Measurements from ENCODE around the gene RSAD2.

RSAD2 gene

GRCh38 chr2:6920743-6921064 lies 43.1 kb downstream of the RSAD2 start:
- H3K4me3 ChIP-seq (ENCODE audit: low read length) = no peak overlapping the region
- no peak overlapping the region for H3K9ac ChIP-seq (ENCODE audit: low read depth, low read length)
- 91% methylated on average over 3 of the region's 4 CpGs for WGBS
- H3K27me3 ChIP-seq (ENCODE audit: insufficient read depth, low read length) = peaks cover 19% of the 10 kb centered on the region
- no peaks in the 10 kb centered on the region for H3K9me3 ChIP-seq (ENCODE audit: insufficient read depth, low read depth, low read length)
- H3K27ac ChIP-seq (ENCODE audit: low read depth, low read length) = no peak overlapping the region
- peaks cover under 1% of the 10 kb centered on the region for H3K4me1 ChIP-seq (ENCODE audit: insufficient read depth, low read length)
- H3K36me3 ChIP-seq (ENCODE audit: insufficient read depth, low read length) = no peaks in the 10 kb centered on the region

- no peaks in the 10 kb centered on the region for H3K36me3 ChIP-seq (ENCODE audit: insufficient read depth, low read length)
- no peaks in the 10 kb centered on the region for H3K4me1 ChIP-seq (ENCODE audit: insufficient read depth, low read length)
- peaks cover 13% of the 10 kb centered on the region for H3K27me3 ChIP-seq (ENCODE audit: insufficient read depth, low read length)
- H3K4me3 ChIP-seq (ENCODE audit: low read length) = no peak overlapping the region
- H3K27ac ChIP-seq (ENCODE audit: low read depth, low read length) = no peak overlapping the region
- H3K9ac ChIP-seq (ENCODE audit: low read depth, low read length) = no peak overlapping the region
- 80% methylated on average over 11 of the region's 11 CpGs for WGBS
- no peaks in the 10 kb centered on the region for H3K9me3 ChIP-seq (ENCODE audit: insufficient read depth, low read depth, low read length)
Measured at GRCh38 chr2:6921321-6921922, 43.8 kb downstream of the RSAD2 start.

DNA sequence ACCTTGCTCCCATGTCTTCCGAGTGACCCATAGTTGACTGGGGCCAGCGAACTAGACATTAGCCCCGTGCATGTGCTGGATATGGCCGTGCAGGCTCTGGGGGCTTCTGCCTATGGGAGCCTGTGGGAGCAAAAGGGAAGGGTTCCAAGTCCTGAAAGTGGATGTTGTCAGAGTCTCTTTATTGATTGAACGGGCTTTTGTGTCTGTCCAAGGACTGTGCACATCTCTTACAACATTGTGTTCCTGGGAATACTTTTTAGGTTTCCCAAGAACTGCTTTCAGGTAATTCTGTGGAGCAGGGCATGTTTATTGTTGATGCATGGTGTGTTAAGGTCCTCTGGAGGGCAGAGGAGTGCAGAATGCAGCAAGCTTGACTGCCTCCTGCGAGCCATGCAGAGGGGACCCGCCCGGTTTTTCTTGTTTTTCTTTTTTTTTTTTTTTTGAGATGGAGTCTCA lies 44.7 kb downstream of the RSAD2 start:
- Histone ChIP-seq H3K36me3 (ENCODE audit: insufficient read depth, low read length) (no peaks in the 10 kb centered on the region), H3K9ac (ENCODE audit: low read depth, low read length) (no peak overlapping the region), H3K9me3 (ENCODE audit: insufficient read depth, low read depth, low read length) (no peaks in the 10 kb centered on the region), H3K27ac (ENCODE audit: low read depth, low read length) (no peak overlapping the region), H3K27me3 (ENCODE audit: insufficient read depth, low read length) (peaks cover 6% of the 10 kb centered on the region), H3K4me3 (ENCODE audit: low read length) (no peak overlapping the region), H3K4me1 (ENCODE audit: insufficient read depth, low read length) (no peaks in the 10 kb centered on the region)
- 82% methylated on average over 8 of the region's 8 CpGs for WGBS

DNA sequence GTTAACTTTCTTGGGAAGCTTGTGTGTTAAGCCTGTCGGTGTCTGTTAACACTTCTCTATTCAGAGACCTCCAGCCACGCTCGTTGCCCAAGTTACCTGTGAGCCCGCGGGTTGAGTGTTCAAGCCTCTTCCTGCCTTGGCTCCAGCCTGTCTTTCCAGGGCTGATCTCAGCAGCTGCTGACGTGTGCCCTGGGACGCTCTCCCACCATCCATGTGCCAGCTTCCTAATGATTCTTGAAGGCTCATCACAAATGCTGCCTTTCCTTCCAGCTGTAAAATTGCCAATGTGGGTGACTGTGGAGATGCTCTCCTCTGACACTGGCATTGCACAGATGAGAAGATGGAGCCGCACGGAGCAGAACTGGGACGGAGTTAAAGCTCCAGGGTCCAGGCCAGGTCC lies 45.7 kb downstream of the RSAD2 start:
- Histone ChIP-seq H3K4me1 (ENCODE audit: insufficient read depth, low read length) (no peaks in the 10 kb centered on the region), H3K9me3 (ENCODE audit: insufficient read depth, low read depth, low read length) (no peaks in the 10 kb centered on the region), H3K27me3 (ENCODE audit: insufficient read depth, low read length) (peaks cover under 1% of the 10 kb centered on the region; the same call in 1 of the 2 replicates), H3K27ac (ENCODE audit: low read depth, low read length) (no peak overlapping the region), H3K4me3 (ENCODE audit: low read length) (no peak overlapping the region), H3K9ac (ENCODE audit: low read depth, low read length) (no peak overlapping the region), H3K36me3 (ENCODE audit: insufficient read depth, low read length) (no peaks in the 10 kb centered on the region)
- 85% methylated on average over 10 of the region's 10 CpGs for WGBS

DNA sequence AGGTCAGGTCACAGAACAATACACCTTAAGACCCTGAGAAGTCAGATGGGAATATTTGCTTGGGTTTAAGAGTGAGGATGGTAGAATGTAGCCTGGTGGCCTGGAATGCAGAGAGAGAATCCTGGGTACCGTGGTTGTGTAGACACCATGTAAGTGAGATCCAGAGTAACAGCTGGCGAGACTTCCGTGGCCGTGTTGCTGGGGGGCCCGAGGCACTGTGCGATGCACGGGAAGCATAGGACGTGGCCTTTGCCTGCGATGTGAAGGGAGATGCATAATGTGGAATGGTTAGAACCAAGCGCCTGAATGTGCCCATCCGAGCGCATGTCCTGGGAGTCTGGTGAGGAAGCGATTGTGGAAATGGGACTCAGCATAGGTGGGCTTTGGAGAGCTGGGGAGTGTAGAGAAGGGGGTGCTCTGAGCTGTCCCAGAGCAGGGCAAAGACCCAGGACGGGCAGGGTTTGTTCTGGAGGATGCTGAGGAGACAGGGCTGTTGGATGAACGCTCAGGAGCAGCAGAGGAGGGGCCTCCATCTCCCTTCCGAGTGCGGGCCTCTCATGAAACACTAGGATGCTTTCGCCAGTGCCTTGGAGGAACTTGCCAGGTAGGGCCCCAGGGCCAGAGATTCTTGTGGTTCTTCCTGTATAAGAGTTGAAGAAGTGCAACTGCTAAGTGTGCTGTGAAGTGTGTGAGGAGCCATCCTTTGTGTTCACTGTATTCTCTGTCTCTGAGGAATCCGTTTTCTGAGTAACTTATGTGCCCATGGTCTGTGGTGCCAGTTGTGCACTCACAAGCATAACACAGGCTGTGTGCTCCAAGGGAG lies 46.7 kb downstream of the RSAD2 start:
- 94% methylated on average over 19 of the region's 19 CpGs for WGBS
- H3K36me3 ChIP-seq (ENCODE audit: insufficient read depth, low read length) = no peaks in the 10 kb centered on the region
- H3K27me3 ChIP-seq (ENCODE audit: insufficient read depth, low read length) = no peaks in the 10 kb centered on the region
- no peaks in the 10 kb centered on the region for H3K9me3 ChIP-seq (ENCODE audit: insufficient read depth, low read depth, low read length)
- no peak overlapping the region for H3K27ac ChIP-seq (ENCODE audit: low read depth, low read length)
- H3K4me1 ChIP-seq (ENCODE audit: insufficient read depth, low read length) = no peaks in the 10 kb centered on the region
- H3K9ac ChIP-seq (ENCODE audit: low read depth, low read length) = no peak overlapping the region
- no peak overlapping the region for H3K4me3 ChIP-seq (ENCODE audit: low read length)

DNA sequence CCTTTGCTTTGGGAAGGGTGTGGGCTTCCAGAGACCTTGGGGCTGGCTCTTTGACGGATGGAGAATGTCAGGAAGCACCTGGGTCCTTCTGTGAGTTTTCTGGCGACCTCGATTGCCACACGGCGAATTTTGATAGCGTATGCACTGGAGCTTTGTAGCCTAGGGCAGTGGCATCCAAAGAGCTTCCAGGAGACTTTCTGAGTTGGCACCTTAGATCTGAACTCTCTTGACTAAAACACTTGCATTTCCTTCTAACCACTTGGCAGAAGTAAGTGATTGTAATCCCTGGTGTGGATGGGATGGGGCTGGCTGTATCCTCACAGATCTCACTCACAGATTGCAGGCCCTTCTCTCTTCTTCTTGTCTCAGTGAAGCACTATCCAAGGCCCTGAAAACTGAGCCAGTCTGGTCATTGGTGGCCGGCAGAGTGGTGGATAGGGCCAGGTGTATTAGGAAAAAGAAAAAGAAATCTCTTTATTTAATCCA lies 47.4 kb downstream of the RSAD2 start:
- Histone ChIP-seq H3K4me3 (ENCODE audit: low read length) (no peak overlapping the region), H3K27me3 (ENCODE audit: insufficient read depth, low read length) (no peaks in the 10 kb centered on the region), H3K9ac (ENCODE audit: low read depth, low read length) (no peak overlapping the region), H3K27ac (ENCODE audit: low read depth, low read length) (no peak overlapping the region), H3K9me3 (ENCODE audit: insufficient read depth, low read depth, low read length) (no peaks in the 10 kb centered on the region), H3K4me1 (ENCODE audit: insufficient read depth, low read length) (no peaks in the 10 kb centered on the region), H3K36me3 (ENCODE audit: insufficient read depth, low read length) (no peaks in the 10 kb centered on the region)
- WGBS = 95% methylated on average over 6 of the region's 7 CpGs

GRCh38 chr2:6926071-6926732 lies 48.6 kb downstream of the RSAD2 start:
- Histone ChIP-seq H3K27me3 (ENCODE audit: insufficient read depth, low read length) (no peaks in the 10 kb centered on the region), H3K4me3 (ENCODE audit: low read length) (no peak overlapping the region), H3K9me3 (ENCODE audit: insufficient read depth, low read depth, low read length) (no peaks in the 10 kb centered on the region), H3K9ac (ENCODE audit: low read depth, low read length) (no peak overlapping the region), H3K4me1 (ENCODE audit: insufficient read depth, low read length) (peaks cover 4% of the 10 kb centered on the region; the same call in 1 of the 2 replicates), H3K36me3 (ENCODE audit: insufficient read depth, low read length) (no peaks in the 10 kb centered on the region), H3K27ac (ENCODE audit: low read depth, low read length) (no peak overlapping the region)
- 93% methylated on average over 14 of the region's 14 CpGs for WGBS

DNA sequence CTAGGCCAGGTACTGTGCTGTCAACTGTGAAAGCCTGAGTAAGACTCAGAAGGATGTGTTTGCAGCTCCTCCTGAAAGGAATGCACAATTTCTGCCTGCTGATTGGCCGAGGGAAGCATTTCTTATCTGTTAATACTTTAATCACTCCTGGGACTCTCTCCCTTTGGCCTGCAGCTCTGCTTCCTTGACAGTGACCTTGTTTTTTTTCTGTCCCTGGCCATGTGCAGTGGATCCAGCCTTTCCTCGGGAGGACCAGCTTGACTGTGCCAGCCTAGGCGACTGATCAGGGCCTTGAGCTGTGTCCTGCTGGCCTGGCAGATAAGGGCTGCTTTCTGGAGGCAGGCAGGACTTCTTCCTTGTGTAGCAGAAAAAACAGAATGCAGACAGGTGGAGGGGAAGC lies 49.6 kb downstream of the RSAD2 start:
- Histone ChIP-seq H3K27me3 (ENCODE audit: insufficient read depth, low read length) (no peaks in the 10 kb centered on the region), H3K36me3 (ENCODE audit: insufficient read depth, low read length) (no peaks in the 10 kb centered on the region), H3K9ac (ENCODE audit: low read depth, low read length) (no peak overlapping the region), H3K27ac (ENCODE audit: low read depth, low read length) (no peak overlapping the region), H3K4me1 (ENCODE audit: insufficient read depth, low read length) (peaks cover 14% of the 10 kb centered on the region; the same call in 1 of the 2 replicates), H3K4me3 (ENCODE audit: low read length) (no peak overlapping the region), H3K9me3 (ENCODE audit: insufficient read depth, low read depth, low read length) (no peaks in the 10 kb centered on the region)
- 74% methylated on average over 3 of the region's 3 CpGs for WGBS

- H3K27me3 ChIP-seq (ENCODE audit: insufficient read depth, low read length) = no peaks in the 10 kb centered on the region
- no peak overlapping the region for H3K4me3 ChIP-seq (ENCODE audit: low read length)
- H3K9ac ChIP-seq (ENCODE audit: low read depth, low read length) = no peak overlapping the region
- no peak overlapping the region for H3K27ac ChIP-seq (ENCODE audit: low read depth, low read length)
- 91% methylated on average over 3 of the region's 3 CpGs for WGBS
- H3K9me3 ChIP-seq (ENCODE audit: insufficient read depth, low read depth, low read length) = no peaks in the 10 kb centered on the region
- peaks cover 18% of the 10 kb centered on the region; the same call in 1 of the 2 replicates for H3K4me1 ChIP-seq (ENCODE audit: insufficient read depth, low read length)
- no peaks in the 10 kb centered on the region for H3K36me3 ChIP-seq (ENCODE audit: insufficient read depth, low read length)
Measured at GRCh38 chr2:6927753-6928152, 50.2 kb downstream of the RSAD2 start.

DNA sequence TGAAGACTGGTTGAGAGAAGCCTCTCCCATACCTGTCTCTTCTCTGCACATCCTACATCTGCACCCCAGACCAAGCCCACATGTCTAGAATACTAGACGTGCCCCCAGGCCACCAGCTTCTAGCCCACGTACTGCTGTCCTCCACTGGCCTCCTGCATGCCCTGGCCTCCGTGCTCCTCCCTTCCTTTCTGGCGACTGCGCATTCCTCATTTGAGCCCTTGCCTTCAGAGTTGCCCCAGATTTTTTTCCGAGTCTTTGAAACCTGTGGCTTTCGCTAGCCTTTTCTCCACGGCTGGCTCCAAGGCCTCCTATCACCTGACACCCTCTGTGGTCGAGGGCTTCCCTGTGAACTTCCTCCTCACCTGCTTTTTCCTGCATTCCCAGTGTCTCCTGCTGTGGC lies 50.9 kb downstream of the RSAD2 start:
- WGBS = 86% methylated on average over 9 of the region's 9 CpGs
- Histone ChIP-seq H3K4me3 (ENCODE audit: low read length) (no peak overlapping the region), H3K27me3 (ENCODE audit: insufficient read depth, low read length) (no peaks in the 10 kb centered on the region), H3K9ac (ENCODE audit: low read depth, low read length) (no peak overlapping the region), H3K27ac (ENCODE audit: low read depth, low read length) (no peak overlapping the region), H3K9me3 (ENCODE audit: insufficient read depth, low read depth, low read length) (no peaks in the 10 kb centered on the region), H3K36me3 (ENCODE audit: insufficient read depth, low read length) (no peaks in the 10 kb centered on the region), H3K4me1 (ENCODE audit: insufficient read depth, low read length) (peaks cover 24% of the 10 kb centered on the region)

DNA sequence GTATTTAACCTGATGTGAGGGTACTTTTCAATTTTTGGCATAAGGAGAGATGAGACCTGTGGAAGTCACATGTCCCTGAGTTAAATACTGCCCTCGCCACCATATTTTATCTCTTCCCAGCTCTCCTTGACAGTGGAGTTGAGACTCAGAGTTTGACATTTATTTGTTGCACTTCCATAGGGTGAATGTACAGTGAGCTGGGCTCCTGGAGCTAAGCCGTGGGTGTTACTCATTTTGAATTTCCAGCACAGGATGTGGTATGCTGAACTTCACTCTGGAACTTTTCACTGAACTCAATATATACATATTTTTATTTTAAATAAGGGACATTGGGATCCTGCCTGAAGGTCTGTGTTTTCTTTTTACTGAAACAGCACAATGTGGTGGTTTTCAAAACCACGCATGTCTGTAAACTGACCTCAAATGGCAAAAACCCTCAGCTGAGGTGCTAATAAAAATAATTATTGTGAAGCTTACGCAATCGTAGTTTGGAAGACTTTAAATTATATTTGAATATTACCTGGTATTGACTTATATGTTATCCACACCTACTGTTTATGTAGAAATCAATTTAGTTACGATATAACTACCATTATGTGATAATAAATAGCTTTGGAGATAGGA lies 51.7 kb downstream of the RSAD2 start:
- WGBS = 88% methylated on average over 2 of the region's 6 CpGs
- no peak overlapping the region for H3K27ac ChIP-seq (ENCODE audit: low read depth, low read length)
- H3K36me3 ChIP-seq (ENCODE audit: insufficient read depth, low read length) = no peaks in the 10 kb centered on the region
- H3K27me3 ChIP-seq (ENCODE audit: insufficient read depth, low read length) = no peaks in the 10 kb centered on the region
- no peak overlapping the region for H3K4me3 ChIP-seq (ENCODE audit: low read length)
- peaks cover 24% of the 10 kb centered on the region for H3K4me1 ChIP-seq (ENCODE audit: insufficient read depth, low read length)
- H3K9ac ChIP-seq (ENCODE audit: low read depth, low read length) = no peak overlapping the region
- H3K9me3 ChIP-seq (ENCODE audit: insufficient read depth, low read depth, low read length) = no peaks in the 10 kb centered on the region
